ENCODE measurements around the gene DDX53. TPM values are rescaled to one million over a fixed set of nuclear protein-coding genes. Genes with fewer than 3 reads are reported as not detected.
A peak's percentile ranks its signal among the peaks of the same experiment; 100 is the strongest.

DDX53 gene
- total and polyA plus RNA-seq, 12 donors: not detected

DNA sequence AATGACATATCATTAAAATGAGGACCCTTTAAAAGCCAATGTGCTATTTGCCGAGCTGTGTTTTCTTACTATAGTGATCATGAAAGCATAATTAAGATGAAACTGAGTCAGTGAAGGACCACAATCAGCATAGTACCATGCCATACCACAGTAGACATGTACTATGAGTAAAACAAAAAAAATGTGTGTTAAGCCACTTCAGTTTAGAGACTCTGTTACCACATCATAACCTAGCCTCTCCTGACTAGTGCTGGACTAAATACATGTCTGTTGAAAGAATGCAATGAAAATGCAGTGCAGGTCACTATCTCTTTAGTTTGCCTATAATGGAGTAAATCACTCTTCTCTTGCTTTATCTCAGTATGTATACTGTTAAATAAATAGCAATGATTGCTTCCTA is 12.3 kb upstream of the DDX53 start:
- TF ChIP-seq CTCF (IDR thresholded peaks at IDR 0.05): no peak
- H3K4me1 ChIP-seq: no peaks in the 10 kb centered on the region
- 80 to 86% methylated on average over 1 of the region's 1 CpG for WGBS, 2 donors

DNA sequence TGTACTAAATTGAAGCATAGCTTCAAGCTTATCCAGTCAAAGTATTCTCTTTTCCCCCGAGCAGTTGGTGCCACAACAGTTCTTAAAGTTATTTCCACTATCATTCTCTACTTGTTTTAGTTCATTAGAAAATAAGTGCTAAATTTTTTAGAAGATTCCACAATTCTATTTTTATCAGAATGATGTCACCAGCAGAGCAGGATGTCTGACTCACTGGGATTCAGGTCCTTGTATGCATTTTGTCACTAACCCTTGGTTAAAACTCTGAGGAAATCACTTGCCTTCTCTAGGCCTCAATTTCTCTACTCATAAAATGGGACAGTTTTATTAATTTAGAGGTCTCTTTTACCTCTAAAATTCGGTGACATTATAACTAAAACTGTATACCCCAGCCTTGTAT is 3.4 kb downstream of the DDX53 start:
- no peaks in the 10 kb centered on the region for H3K4me1 ChIP-seq
- DNase-seq: no peak
- H3K36me3 ChIP-seq: no peaks in the 10 kb centered on the region
- peaks cover 0 to 7% (median 0%) of the 10 kb centered on the region in 7 donors for H3K27me3 ChIP-seq
- no peak for TF ChIP-seq CTCF (IDR thresholded peaks at IDR 0.05)
- H3K27ac ChIP-seq: no peak overlapping the region
- no peaks in the 10 kb centered on the region for H3K9me3 ChIP-seq
- no peak for ATAC-seq
- intact Hi-C loops (cut with DNase I): loop anchor here in 1 of 10 donors (10.0 kb wide), 1 partner anchor 552 kb away; no protein-coding TSS in a partner anchor
- WGBS, 2 donors: 53 to 74% methylated on average over 2 of the region's 2 CpGs
- H3K4me3 ChIP-seq: no peak overlapping the region

More for the DNA sequence above, 12.3 kb upstream of the DDX53 start:
- intact Hi-C loops (cut with DNase I): no loop called here
- Histone ChIP-seq H3K27ac (no peak overlapping the region), H3K36me3 (no peaks in the 10 kb centered on the region), H3K27me3 (peaks cover 0 to 8% (median 0%) of the 10 kb centered on the region in 7 donors), H3K9me3 (no peaks in the 10 kb centered on the region), H3K4me3 (no peak overlapping the region)
- ATAC-seq (no peak), DNase-seq (no peak)

- Histone ChIP-seq H3K4me1 (no peaks in the 10 kb centered on the region), H3K4me3 (no peak overlapping the region), H3K9me3 (no peaks in the 10 kb centered on the region), H3K27me3 (peaks cover 0 to 4% (median 0%) of the 10 kb centered on the region in 7 donors), H3K27ac (peak overlapping the region in 4 of 10 donors; percentile 4 to 44 (median 23)), H3K36me3 (no peaks in the 10 kb centered on the region)
- peak in 7 of 9 donors; percentile 13 to 41 (median 28) for TF ChIP-seq CTCF (IDR thresholded peaks at IDR 0.05)
- DNase-seq (no peak), ATAC-seq (peak in 1 of 8 donors; percentile 17)
- intact Hi-C loops (cut with DNase I): loop anchor here in 1 of 10 donors (10.0 kb wide), 1 partner anchor 546 kb away; no protein-coding TSS in a partner anchor
- WGBS, 2 donors: 38 to 54% methylated on average over 1 of the region's 1 CpG
Measured at GRCh38 chrX:23008431-23009099, 8.8 kb downstream of the DDX53 start.

DNA sequence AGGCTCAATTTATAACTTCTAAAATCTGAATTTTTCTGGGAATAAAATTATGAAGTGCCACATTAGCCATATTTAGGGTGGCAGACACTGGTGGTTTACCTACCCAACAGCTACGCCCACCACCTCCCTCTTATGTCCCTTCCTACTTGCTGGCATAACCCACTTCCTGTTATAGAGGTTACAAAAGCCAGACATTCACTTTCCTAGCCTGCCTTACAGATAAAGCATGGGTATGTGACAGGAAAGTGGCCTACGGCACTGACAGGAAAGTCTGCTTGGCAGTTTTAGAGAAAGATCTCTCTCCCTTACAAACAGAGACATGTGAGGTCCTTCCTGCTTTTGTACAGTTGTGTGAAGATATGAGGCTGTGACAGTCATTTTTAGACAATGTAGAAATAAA is 12.4 kb downstream of the DDX53 start:
- 15 to 30% methylated on average over 2 of the region's 2 CpGs for WGBS, 2 donors
- no peak for TF ChIP-seq CTCF (IDR thresholded peaks at IDR 0.05)
- DNase-seq (no peak), ATAC-seq (peak in 5 of 8 donors; percentile 41 to 79 (median 64))
- intact Hi-C loops (cut with DNase I): loop anchor here in 1 of 10 donors (10.0 kb wide), 1 partner anchor 303 kb away; no protein-coding TSS in a partner anchor
- H3K4me3 ChIP-seq: no peak overlapping the region
- no peaks in the 10 kb centered on the region for H3K4me1 ChIP-seq
- H3K27me3 ChIP-seq: no peaks in the 10 kb centered on the region
- no peaks in the 10 kb centered on the region for H3K36me3 ChIP-seq
- H3K9me3 ChIP-seq: no peaks in the 10 kb centered on the region
- H3K27ac ChIP-seq: peak overlapping the region in 7 of 10 donors; percentile 5 to 62 (median 37)

All from heart right ventricle (tissue), 16 donors.